GM18505 (cell line): Measurements from ENCODE around the gene PGS1.
"Not testable (repeated sequence)": the region's sequence is repeated elsewhere in the genome, so short reads cannot be mapped to it uniquely, and the experiment has no call there.

Experiments used
- ATAC-seq: cut with Tn5 transposase; IDR thresholded peaks from one replicate; pipeline ENCODE4 v1.9.1; 2021; ENCODE audit not compliant: unreplicated experiment
- POLR2A ChIP-seq: IDR thresholded peaks from 4 replicates; pipeline ENCODE4 v1.6.1; 2011; ENCODE audit warnings: borderline replicate concordance; ENCODE audit not compliant: insufficient read depth, insufficient read length; ENCODE audit errors: extremely low read depth

PGS1 gene, protein sequence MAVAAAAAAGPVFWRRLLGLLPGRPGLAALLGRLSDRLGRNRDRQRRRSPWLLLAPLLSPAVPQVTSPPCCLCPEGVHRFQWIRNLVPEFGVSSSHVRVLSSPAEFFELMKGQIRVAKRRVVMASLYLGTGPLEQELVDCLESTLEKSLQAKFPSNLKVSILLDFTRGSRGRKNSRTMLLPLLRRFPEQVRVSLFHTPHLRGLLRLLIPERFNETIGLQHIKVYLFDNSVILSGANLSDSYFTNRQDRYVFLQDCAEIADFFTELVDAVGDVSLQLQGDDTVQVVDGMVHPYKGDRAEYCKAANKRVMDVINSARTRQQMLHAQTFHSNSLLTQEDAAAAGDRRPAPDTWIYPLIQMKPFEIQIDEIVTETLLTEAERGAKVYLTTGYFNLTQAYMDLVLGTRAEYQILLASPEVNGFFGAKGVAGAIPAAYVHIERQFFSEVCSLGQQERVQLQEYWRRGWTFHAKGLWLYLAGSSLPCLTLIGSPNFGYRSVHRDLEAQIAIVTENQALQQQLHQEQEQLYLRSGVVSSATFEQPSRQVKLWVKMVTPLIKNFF

DNA sequence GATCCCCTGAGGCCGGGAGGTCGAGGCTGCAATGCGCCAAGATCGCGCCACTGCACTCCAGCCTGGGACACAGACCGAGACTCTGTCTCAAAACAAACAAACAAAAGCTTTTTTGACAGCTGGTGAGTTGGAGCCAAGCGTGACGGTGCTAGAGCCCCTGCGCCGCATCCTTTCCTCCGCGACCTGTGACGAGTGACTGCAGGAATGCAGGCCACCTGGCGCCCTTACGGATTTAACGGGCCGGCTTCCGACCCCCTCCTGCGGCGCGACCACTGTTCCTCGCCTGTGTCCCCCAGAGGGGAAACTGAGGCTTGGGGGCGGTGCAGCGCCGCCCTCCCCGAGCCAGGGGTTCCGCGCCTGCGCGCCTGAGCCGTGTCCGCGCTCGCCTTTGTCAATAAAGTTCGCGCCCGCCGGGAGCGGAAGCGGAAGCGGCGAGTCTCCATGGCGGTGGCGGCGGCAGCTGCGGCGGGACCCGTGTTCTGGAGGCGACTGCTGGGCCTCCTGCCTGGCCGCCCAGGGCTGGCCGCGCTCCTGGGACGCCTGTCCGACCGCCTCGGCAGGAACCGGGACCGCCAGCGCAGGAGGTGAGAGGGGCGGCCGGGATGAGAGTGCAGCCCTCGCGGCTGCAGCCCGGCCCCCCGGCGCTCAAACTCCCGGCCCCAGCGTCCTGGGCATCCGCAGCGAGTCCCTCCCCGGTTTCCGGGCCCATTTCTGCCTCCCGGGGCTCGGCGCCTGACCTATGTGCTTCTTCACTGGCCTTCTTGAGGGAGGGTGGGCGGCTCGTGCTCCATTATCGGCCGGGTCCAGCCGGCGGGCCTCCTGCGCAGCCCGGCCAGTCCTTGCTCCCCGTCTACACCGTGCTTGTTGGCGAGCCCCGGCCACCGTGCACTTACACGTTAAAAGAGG is at the start of gene PGS1:
Gene PGS1 (plus strand): TSS at position 425 of the 906 bp plus-strand sequence. CDS start 17 bp downstream, at position 442.
- no peak for ATAC-seq
- peak; percentile 79 for TF ChIP-seq POLR2A

DNA sequence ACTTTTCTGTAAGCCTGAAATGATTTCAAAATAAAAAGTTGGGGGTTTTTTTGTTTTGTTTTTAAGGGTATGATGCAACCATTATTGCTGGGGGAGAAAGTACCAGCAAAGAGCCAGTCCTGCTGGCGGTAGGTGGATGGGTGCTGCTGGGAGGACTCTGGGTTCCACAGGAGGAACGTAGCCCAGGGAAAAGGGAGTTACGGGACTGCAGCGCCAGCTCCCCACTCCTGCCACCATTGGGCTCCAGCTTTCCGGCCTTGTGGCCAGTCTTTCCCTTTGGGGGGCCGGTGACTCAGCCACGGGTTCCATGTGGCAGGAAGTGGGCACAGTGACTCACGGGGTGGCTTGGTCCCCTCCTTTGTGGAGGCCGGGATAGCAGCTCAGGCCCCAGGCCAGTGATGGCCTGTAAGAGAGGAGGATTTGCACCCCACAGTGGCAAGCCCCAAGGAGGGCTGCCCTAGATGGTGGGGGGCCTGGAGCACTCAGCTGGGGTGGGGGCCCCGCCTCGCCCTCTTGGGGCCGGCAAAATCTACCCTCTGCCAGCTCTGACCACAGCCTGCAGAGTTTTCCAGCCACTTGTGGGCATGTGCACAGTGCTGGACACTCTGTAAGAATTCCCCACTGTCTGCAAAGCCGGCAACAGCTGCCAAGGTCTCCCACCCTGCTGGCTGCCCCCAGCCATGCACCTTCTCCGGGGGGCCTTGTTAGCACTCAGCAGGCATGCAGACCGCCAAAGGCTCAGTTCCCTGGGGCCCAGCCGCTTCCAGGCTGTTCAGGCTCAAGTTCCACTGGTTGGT is 49.0 kb upstream of the PGS1 start:
- ATAC-seq = no peak

DNA sequence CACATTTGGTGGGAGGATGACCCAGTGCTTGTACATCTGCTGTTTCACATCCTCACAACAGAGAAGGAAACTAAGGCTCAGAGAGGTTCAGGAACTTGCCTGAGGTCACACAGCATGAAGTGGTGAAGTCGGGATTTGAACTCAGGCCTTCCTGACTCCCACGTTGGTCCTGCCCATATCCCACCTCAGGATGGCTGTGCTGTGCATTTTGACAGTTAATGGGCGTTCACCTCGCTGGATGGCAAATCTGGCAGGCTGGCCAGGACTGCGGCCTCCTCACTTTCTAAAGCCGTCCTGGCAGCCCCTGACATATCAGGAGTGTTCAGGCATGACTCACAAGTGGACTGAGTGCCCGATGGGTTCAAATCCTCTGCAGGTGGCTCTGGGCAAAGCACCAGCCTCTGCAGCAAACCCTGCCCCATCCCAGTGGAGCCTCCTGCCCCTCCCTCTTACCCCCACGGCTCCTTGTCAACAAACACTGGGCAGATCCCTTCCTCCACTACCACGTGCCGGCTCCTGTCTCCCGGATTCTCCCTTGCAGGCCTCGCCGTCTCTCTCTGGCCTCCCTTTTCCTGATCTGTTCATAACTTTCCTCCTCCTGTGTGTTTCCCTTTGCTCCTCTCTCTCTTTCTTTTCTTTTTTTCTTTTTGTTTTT is 47.8 kb upstream of the PGS1 start:
- no peak for ATAC-seq
- no peak for TF ChIP-seq POLR2A

More for the DNA sequence above, 49.0 kb upstream of the PGS1 start:
- no peak for TF ChIP-seq POLR2A

DNA sequence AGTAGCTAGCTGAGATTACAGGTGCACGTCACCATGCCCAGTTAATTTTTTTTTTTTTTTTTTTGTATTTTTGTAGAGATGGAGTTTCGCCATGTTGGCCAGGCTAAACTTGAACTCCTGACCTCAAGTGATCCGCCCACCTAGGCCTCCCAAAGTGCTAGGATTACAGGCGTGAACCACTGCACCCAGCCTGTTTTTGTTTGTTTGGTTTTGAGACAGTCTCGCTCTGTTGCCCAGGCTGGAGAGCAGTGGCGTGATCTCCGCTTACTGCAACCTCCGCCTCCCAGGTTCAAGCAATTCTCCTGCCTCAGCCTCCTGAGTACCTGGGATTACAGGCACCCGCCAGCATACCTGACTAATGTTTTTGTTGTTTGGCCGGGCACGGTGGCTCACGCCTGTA is 47.1 kb upstream of the PGS1 start:
- ATAC-seq = not testable (repeated sequence)

DNA sequence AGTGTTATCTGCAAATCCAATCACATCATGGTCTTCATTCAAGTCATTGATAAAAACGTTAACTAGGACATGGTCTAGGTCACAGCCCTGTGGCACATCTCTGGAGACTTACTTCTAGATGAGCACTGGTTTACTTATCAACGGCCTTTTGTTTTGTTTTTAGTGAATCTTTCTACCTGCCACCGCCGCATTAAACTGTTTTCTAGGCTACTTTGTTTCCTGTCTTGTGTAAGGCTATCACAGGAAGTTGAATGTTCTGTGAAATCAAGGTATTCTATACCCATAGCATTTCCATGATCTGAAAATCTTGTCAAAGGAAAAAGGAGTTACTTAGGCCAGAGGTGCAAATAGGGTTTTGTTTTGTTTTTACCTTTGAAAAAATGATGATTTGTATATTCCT is 45.5 kb upstream of the PGS1 start:
- ATAC-seq = no peak
- no peak for TF ChIP-seq POLR2A

DNA sequence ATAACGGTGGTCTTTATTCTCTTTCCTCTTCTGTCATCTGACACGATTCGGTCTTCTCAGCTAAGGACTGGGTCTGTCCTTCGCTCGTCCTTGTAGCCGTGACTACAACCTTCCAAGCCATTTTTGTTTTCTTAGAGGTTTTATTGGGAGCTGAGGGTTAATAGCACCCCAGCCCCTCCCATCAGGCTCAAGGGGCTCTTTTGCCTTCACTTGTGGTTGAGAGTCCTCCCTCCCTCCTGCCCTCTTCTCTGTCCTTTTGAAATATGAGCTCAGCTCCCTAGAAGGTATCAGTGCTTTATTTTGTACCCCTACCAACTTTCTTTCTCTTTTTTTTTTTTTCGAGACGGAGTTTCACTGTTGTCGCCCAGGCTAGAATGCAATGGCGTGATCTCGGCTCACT is 43.2 kb upstream of the PGS1 start:
- no peak for ATAC-seq
- no peak for TF ChIP-seq POLR2A

DNA sequence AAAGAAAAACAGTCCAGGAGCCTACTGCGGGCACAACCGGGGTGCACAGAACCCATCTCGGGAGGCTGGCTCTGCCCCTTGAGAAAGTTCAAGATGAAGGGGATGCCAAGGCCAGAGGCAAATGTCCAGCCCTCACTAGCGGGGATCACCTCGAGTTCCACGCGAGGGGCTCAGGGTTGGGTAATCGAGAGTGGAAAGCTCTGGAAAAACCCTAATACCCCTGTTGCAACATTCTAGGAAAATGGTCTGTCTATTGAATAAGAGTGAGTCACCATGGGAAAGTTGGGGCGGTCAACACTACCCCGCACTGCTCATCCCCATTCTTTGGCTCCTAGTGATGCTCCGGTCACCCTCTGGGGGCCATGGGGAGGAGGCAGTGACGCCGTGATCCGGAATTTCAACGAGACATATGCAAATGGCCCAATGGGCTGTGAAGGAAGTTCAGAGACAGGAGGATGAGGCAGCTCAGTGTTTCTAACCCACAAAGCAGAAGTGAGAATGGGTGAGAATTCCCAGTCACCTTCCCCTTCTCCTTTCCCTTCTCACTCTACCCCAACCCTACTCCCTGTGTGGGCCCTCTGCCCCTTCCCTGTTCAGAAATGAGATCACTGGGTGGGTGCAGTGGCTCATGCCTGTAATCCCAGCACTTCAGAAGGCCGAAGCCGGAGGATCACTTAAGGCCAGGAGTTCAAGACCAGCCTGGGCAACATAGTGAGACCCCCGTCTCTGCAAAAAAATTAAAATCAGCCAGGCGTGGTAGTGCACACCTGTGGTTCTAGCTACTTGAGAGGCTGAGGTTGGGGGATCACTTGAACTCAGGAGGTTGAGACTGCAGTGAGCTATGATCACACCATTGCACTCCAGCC is 41.0 kb upstream of the PGS1 start:
- ATAC-seq = peak; percentile 49
- no peak for TF ChIP-seq POLR2A

DNA sequence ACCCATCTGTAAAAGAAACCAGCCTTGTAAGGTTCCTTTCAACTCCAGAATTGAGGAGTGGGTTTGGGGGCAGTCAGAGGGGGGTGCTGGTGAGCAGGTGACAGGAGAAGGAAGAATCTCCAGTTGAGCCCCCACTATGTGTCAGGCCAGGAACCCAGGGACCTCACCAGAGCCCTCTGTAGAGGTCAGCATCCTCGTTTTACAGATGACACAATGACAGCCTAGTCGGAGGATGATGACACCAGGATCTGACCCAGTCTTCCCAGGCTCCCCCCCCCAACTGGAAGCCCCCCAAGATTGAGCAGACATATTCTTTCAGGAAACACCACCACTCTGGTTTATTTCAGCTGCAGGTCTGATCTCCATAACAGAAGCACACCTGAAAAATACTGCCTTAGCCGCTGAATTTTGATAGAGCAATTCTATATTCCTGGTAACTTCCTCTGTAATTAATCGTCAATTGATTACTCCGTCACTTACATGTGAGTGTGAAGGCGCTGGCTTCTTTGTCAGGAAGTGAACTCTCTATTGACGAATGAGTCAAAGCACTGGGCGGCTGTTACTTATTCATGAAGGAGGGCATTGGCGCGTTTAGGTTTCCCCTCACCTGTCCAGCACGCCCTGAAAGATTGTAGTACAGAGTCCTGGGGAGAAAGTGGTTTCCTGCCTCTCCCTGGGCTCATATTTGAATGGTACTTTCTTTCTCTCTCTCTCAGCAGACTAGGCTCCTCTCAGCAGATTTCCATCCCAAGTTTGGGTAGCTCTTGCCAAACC is 39.8 kb upstream of the PGS1 start:
- ATAC-seq = no peak
- no peak for TF ChIP-seq POLR2A

DNA sequence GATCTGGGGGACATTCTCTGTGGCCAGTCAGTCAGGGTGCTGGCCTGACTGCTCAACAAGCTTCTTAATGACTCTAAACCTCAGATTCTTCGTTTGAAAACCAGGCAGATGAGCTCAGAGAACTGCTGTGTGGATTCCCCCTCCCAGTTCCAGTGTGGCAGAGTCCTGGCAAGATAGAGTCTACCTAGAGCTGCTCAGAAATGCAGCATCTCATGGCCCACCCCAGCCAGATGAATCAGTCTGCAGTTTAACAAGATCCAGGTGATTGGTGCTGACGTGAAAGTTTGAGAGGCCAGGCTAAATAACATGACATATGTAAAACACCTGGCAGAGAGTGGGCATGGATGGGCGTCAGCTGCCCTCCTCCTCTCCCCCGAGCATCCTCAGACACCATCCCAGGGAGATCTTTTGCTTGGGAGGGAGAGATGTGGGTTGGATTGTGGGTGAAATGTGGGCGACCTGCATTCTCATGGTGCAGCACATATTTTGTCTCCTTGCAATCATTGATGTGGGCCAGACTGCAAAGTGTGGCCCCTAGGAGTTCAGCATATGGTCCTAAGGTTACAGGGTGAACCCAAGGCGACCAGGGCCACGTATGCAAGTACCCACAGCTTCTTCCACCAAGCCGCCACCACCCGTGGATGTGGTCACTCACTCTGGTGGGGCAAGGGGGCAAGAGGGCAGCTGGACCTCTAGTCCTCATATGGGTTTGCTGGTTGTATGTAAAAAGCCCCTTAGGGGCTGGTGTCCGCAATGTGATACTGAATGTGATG is 38.1 kb upstream of the PGS1 start:
- no peak for ATAC-seq
- TF ChIP-seq POLR2A = no peak
